Smooth muscle cell (in vitro differentiated cells): Measurements from ENCODE around the gene HRC. TPM values are rescaled to one million over a fixed set of nuclear protein-coding genes. Genes with fewer than 3 reads are reported as not detected.

ENCODE experiments used
- DNase-seq: peaks from one replicate; lab custom pipeline; 2025; ENCODE audit not compliant: unreplicated experiment; lab: John Stamatoyannopoulos, UW
- H2AFZ ChIP-seq: fragments of 200-600 bp; sonication (generic); 2 replicates; pipeline ENCODE4 v1.6.0; 2016; ENCODE audit warnings: antibody characterized with exemption, low read depth, mild to moderate bottlenecking
- H3F3A ChIP-seq: fragments of 200-600 bp; sonication (generic); 2 replicates; pipeline ENCODE4 v1.6.0; 2017; ENCODE audit warnings: antibody characterized with exemption, low read depth
- H3K27ac ChIP-seq: fragments of 200-600 bp; sonication (generic); 2 replicates; pipeline ENCODE4 v1.5.1; 2016; ENCODE audit warnings: low read depth, mild to moderate bottlenecking
- H3K27me3 ChIP-seq: fragments of 200-600 bp; sonication (generic); 2 replicates; pipeline ENCODE4 v1.6.1; 2016; ENCODE audit warnings: low read depth, mild to moderate bottlenecking
- H3K36me3 ChIP-seq: fragments of 200-600 bp; sonication (generic); 2 replicates; pipeline ENCODE4 v1.5.1; 2016; ENCODE audit warnings: low read depth
- H3K4me1 ChIP-seq: fragments of 200-600 bp; sonication (generic); 2 replicates; pipeline ENCODE4 v1.5.1; 2016; ENCODE audit warnings: low read depth
- H3K4me2 ChIP-seq: fragments of 200-600 bp; sonication (generic); 2 replicates; pipeline ENCODE4 v1.6.0; 2016; ENCODE audit warnings: mild to moderate bottlenecking
- H3K4me3 ChIP-seq: fragments of 200-600 bp; sonication (generic); 2 replicates; pipeline ENCODE4 v1.5.1; 2016; ENCODE audit warnings: mild to moderate bottlenecking
- H3K79me2 ChIP-seq: fragments of 200-600 bp; sonication (generic); 2 replicates; pipeline ENCODE4 v1.6.0; 2016; ENCODE audit warnings: low read depth, mild to moderate bottlenecking
- H3K9ac ChIP-seq: fragments of 200-600 bp; sonication (generic); 2 replicates; pipeline ENCODE4 v1.6.0; 2016; ENCODE audit warnings: low read depth
- H3K9me3 ChIP-seq: fragments of 200-600 bp; sonication (generic); replicated peaks from 2 replicates; pipeline ENCODE4 v1.5.1; 2016; ENCODE audit warnings: low read depth
- H4K20me1 ChIP-seq: fragments of 200-600 bp; sonication (generic); 2 replicates; pipeline ENCODE4 v1.6.0; 2016; ENCODE audit warnings: low read depth
- WGBS: methylation state at CpG from one replicate; pipeline ENCODE4 v1.1.7; 2016; ENCODE audit warnings: low lambda C conversion rate; 5-methylcytosine and 5-hydroxymethylcytosine counted together
- polyA plus RNA-seq: library from polyadenylated mRNA; unstranded; fragments of >200 nt; fragmentation: Nextera tagmentation; extraction: Ambion mirVana; gene quantifications from 2 replicates; pipeline ENCODE4 v1.2.1, GENCODE V29; 2016
- total RNA-seq: library from RNA; depleted of rRNA; stranded (reverse); fragments of >200 nt; gene quantifications from 2 replicates; pipeline ENCODE4 v1.2.3, GENCODE V29; 2014
- TF ChIP-seq, protein P1 (sequence below): fragments of 200-600 bp; sonication (generic); IDR thresholded peaks from 2 replicates; pipeline ENCODE4 v1.5.1; 2017; ENCODE audit warnings: borderline replicate concordance, mild to moderate bottlenecking, antibody characterized with exemption; ENCODE audit not compliant: insufficient read depth, poor library complexity, severe bottlenecking

Gene HRC
- total RNA-seq (1.1 TPM in 1 of 2 replicates, not detected in the other), polyA plus RNA-seq (0.06 and 0.84 TPM in 2 replicates)

- no peaks in the 10 kb centered on the region for H3K9me3 ChIP-seq
- H3K79me2 ChIP-seq = peaks cover 11% of the 10 kb centered on the region
- H3K9ac ChIP-seq = no peak within 1 kb of the TSS
- TF ChIP-seq, protein P1, sequence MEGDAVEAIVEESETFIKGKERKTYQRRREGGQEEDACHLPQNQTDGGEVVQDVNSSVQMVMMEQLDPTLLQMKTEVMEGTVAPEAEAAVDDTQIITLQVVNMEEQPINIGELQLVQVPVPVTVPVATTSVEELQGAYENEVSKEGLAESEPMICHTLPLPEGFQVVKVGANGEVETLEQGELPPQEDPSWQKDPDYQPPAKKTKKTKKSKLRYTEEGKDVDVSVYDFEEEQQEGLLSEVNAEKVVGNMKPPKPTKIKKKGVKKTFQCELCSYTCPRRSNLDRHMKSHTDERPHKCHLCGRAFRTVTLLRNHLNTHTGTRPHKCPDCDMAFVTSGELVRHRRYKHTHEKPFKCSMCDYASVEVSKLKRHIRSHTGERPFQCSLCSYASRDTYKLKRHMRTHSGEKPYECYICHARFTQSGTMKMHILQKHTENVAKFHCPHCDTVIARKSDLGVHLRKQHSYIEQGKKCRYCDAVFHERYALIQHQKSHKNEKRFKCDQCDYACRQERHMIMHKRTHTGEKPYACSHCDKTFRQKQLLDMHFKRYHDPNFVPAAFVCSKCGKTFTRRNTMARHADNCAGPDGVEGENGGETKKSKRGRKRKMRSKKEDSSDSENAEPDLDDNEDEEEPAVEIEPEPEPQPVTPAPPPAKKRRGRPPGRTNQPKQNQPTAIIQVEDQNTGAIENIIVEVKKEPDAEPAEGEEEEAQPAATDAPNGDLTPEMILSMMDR = no peak
- H3K27me3 ChIP-seq = no peaks in the 10 kb centered on the region
- peaks cover 7% of the 10 kb centered on the region for H4K20me1 ChIP-seq
- no peak for DNase-seq
- 80% methylated on average over 17 of the region's 19 CpGs for WGBS
- peaks cover 6% of the 10 kb centered on the region for H3F3A ChIP-seq
- H3K4me1 ChIP-seq = peaks cover 15% of the 10 kb centered on the region
- H3K4me2 ChIP-seq = no peak within 1 kb of the TSS
- no peak within 1 kb of the TSS for H3K27ac ChIP-seq
- no peaks in the 10 kb centered on the region for H3K36me3 ChIP-seq
- H2AFZ ChIP-seq = no peak within 1 kb of the TSS
- H3K4me3 ChIP-seq = no peak within 1 kb of the TSS
These were observed at the start of gene HRC for GRCh38 chr19:49155005-49155819. TSS of gene HRC (minus strand) at chr19:49155396. CDS start at chr19:49155237, 159 bp downstream.

DNA sequence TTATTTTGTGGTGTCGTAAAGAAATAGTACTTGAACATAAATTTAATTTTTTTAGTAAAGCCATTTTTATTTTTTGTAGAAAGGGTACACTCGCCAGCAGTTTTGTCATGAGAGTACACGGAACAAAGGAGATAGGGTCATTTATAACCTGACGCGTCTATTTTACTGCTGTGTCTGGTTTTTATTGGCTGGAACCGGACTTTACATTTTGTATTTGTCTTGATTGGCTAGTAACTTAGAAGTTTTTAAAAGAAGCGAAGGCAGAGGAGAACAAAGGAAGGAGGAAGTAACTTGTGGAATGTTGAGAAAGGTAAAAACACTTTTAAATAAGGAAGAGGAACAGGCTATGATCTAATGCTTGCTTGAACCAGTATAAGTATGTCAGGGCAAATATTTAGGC is 45.8 kb upstream of the HRC start:
- H3K27ac ChIP-seq = no peak overlapping the region
- no peaks in the 10 kb centered on the region for H3K9me3 ChIP-seq
- no peaks in the 10 kb centered on the region for H3K79me2 ChIP-seq
- H2AFZ ChIP-seq = no peak overlapping the region
- H3K4me3 ChIP-seq = no peak overlapping the region
- H3K36me3 ChIP-seq = peaks cover 11% of the 10 kb centered on the region
- H3K27me3 ChIP-seq = no peaks in the 10 kb centered on the region
- no peaks in the 10 kb centered on the region for H4K20me1 ChIP-seq
- peaks cover 6% of the 10 kb centered on the region for H3F3A ChIP-seq
- DNase-seq = no peak
- H3K9ac ChIP-seq = no peak overlapping the region
- 94% methylated on average over 7 of the region's 7 CpGs for WGBS
- TF ChIP-seq, protein P1 = no peak
- no peaks in the 10 kb centered on the region for H3K4me1 ChIP-seq
- H3K4me2 ChIP-seq = no peak overlapping the region

DNA sequence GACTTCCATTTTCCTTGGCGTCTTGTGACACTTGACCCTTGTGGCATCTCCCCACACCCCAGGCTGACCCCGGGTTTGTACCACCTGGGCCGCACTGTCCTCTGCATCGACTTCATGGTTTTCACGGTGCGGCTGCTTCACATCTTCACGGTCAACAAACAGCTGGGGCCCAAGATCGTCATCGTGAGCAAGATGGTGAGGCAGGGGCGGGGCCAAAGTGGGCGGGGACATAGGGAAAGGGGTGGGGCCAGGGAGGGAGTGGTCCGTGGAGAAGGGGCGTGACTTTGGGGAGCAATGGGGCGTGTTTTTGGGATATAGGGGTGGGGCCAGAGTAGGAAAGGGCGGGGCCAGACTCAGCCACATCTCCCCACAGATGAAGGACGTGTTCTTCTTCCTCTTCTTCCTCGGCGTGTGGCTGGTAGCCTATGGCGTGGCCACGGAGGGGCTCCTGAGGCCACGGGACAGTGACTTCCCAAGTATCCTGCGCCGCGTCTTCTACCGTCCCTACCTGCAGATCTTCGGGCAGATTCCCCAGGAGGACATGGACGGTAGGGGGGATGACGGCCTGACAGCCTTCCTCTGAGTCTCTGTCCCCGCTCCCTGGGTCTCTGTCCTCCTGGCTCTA is 45.2 kb upstream of the HRC start:
- no peak overlapping the region for H3K9ac ChIP-seq
- no peak overlapping the region for H3K27ac ChIP-seq
- H4K20me1 ChIP-seq = no peaks in the 10 kb centered on the region
- peaks cover 11% of the 10 kb centered on the region for H3K36me3 ChIP-seq
- H3K27me3 ChIP-seq = no peaks in the 10 kb centered on the region
- no peak overlapping the region for H2AFZ ChIP-seq
- no peaks in the 10 kb centered on the region for H3K79me2 ChIP-seq
- peaks cover 6% of the 10 kb centered on the region for H3F3A ChIP-seq
- no peak overlapping the region for H3K4me2 ChIP-seq
- TF ChIP-seq, protein P1 = no peak
- H3K4me1 ChIP-seq = no peaks in the 10 kb centered on the region
- no peaks in the 10 kb centered on the region for H3K9me3 ChIP-seq
- H3K4me3 ChIP-seq = no peak overlapping the region
- WGBS = 93% methylated on average over 27 of the region's 29 CpGs
- DNase-seq = no peak
